Raji (cell line): ENCODE data around the gene FBRSL1.
A peak's percentile ranks its signal among the peaks of the same experiment; 100 is the strongest.

ENCODE experiments used
- POLR2A ChIP-seq: IDR thresholded peaks from 2 replicates; pipeline ENCODE4 v1.6.1; 2011; ENCODE audit warnings: low read depth, low read length, control low read depth; ENCODE audit not compliant: insufficient read depth

The FBRSL1 gene

GRCh38 chr12:132489602-132490266 lies at the start of gene FBRSL1:
Gene FBRSL1, plus strand, starts transcription at chr12:132490151.
- peak; percentile 34; the same call in 1 of the 2 replicates for TF ChIP-seq POLR2A

GRCh38 chr12:132441871-132442863 lies 47.8 kb upstream of the FBRSL1 start:
- no peak for TF ChIP-seq POLR2A

- TF ChIP-seq POLR2A = no peak
Observed at GRCh38 chr12:132443091-132443490, 46.9 kb upstream of the FBRSL1 start.

GRCh38 chr12:132444283-132444682 lies 45.7 kb upstream of the FBRSL1 start:
- no peak for TF ChIP-seq POLR2A

- TF ChIP-seq POLR2A = 0 out of 2 replicates have a peak, but pooled peaks have one; percentile 8
Observed at GRCh38 chr12:132444957-132445883, 44.7 kb upstream of the FBRSL1 start.

- TF ChIP-seq POLR2A = no peak
Observed at GRCh38 chr12:132445884-132446632, 43.9 kb upstream of the FBRSL1 start.

- no peak for TF ChIP-seq POLR2A
Observed at GRCh38 chr12:132446633-132447326, 43.2 kb upstream of the FBRSL1 start.

- TF ChIP-seq POLR2A = no peak
Observed at GRCh38 chr12:132447327-132447720, 42.6 kb upstream of the FBRSL1 start.

- TF ChIP-seq POLR2A = no peak
Observed at GRCh38 chr12:132447731-132448462, 42.1 kb upstream of the FBRSL1 start.

- TF ChIP-seq POLR2A = no peak
Observed at GRCh38 chr12:132448463-132448820, 41.5 kb upstream of the FBRSL1 start.

- no peak for TF ChIP-seq POLR2A
Observed at GRCh38 chr12:132449565-132450417, 40.2 kb upstream of the FBRSL1 start.

- TF ChIP-seq POLR2A = no peak
Observed at GRCh38 chr12:132450418-132451171, 39.4 kb upstream of the FBRSL1 start.
